Sigmoid colon (tissue), 4 donors: ENCODE data around the gene NUPR1.

ENCODE experiments used
- CTCF ChIP-seq, 4 experiments: fragments of 450-650 bp in 3 of 4; fragments of 200-600 bp in 1 of 4; IDR thresholded peaks; one replicate each; pipeline ENCODE4 v1.5.1; 2016 to 2019; ENCODE audit warnings: antibody characterized with exemption in 4 of 4, mild to moderate bottlenecking in 3 of 4, moderate library complexity in 2 of 4
- EP300 ChIP-seq, 4 donors: sonication (generic); formaldehyde crosslinking; IDR thresholded peaks; one replicate each; pipeline ENCODE4 v1.6.1; 2017; ENCODE audit warnings: antibody characterized with exemption in 4 of 4
- POLR2A ChIP-seq, 2 donors: fragments of 450-650 bp; IDR thresholded peaks; one replicate each; pipeline ENCODE4 v1.6.1; 2016; ENCODE audit warnings: antibody characterized with exemption in 2 of 2, mild to moderate bottlenecking in 2 of 2, moderate library complexity in 2 of 2
- POLR2AphosphoS5 ChIP-seq, 4 donors: sonication (generic); formaldehyde crosslinking; IDR thresholded peaks; one replicate each; pipeline ENCODE4 v1.6.1; 2017; ENCODE audit warnings: antibody characterized with exemption in 4 of 4

DNA sequence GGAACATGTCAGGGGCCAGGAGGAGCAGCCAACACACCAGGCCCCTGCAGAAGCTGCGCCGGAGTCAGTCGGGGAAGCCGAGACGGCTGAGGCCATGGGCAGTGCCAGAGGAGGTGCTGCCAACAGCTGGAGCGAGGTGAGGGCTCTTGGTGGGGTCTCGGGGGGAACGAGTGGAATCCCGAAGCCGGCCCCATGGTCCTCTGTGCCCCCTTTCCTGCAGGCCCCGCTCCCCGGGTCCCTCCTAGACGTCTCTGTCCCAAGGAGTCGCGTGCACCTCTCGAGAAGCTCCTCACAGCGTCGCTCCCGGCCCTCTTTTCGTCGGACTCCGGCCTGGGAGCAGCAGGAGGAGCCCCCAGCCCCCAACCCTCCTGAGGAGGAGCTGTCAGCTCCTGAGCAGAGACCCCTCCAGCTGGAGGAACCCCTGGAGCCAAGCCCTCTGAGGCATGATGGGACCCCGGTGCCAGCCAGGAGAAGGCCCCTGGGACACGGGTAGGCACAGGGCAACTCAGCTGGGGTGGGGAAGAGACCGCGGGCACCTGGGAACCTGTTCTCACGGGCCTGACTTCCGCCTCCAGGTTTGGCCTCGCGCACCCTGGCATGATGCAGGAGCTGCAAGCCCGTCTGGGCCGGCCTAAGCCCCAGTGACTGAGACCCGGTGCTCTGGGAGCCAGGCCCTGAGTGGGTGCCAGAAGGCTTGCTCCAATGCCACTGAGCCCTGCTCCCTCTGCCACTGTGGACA, 40.7 kb downstream of the NUPR1 start:
- TF ChIP-seq CTCF (IDR thresholded peaks at IDR 0.05) (no peak), POLR2A (IDR thresholded peaks at IDR 0.05) (no peak), EP300 (IDR thresholded peaks at IDR 0.05) (no peak), POLR2AphosphoS5 (IDR thresholded peaks at IDR 0.05) (no peak)
